ENCODE measurements around the gene NCR3LG1.

DNA sequence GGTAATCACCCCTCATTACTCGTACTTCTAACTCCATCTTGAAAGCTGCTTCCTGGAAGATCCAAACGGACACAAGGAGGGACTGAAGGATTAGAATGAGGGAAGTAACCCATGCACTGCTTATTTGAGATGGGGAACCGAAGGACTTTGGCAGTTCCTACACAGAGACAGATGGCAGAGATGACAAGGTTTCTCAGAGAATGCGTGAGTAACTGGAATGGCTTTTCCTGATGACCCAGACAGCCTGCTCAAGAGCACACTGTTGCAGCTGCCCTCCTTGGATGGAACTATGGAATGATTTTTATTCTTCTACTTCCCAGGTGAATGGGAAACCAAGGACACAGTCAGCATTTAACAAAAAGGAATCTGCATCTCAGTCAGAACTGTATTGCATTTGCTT is 29.6 kb downstream of the NCR3LG1 start:
- TF ChIP-seq NELFE (IDR thresholded peaks at IDR 0.05; ENCODE audit: insufficient read depth, insufficient read length) = no peak
- no peak for TF ChIP-seq CHD1 (IDR thresholded peaks at IDR 0.05; ENCODE audit: low read length)
- TF ChIP-seq, protein P1, sequence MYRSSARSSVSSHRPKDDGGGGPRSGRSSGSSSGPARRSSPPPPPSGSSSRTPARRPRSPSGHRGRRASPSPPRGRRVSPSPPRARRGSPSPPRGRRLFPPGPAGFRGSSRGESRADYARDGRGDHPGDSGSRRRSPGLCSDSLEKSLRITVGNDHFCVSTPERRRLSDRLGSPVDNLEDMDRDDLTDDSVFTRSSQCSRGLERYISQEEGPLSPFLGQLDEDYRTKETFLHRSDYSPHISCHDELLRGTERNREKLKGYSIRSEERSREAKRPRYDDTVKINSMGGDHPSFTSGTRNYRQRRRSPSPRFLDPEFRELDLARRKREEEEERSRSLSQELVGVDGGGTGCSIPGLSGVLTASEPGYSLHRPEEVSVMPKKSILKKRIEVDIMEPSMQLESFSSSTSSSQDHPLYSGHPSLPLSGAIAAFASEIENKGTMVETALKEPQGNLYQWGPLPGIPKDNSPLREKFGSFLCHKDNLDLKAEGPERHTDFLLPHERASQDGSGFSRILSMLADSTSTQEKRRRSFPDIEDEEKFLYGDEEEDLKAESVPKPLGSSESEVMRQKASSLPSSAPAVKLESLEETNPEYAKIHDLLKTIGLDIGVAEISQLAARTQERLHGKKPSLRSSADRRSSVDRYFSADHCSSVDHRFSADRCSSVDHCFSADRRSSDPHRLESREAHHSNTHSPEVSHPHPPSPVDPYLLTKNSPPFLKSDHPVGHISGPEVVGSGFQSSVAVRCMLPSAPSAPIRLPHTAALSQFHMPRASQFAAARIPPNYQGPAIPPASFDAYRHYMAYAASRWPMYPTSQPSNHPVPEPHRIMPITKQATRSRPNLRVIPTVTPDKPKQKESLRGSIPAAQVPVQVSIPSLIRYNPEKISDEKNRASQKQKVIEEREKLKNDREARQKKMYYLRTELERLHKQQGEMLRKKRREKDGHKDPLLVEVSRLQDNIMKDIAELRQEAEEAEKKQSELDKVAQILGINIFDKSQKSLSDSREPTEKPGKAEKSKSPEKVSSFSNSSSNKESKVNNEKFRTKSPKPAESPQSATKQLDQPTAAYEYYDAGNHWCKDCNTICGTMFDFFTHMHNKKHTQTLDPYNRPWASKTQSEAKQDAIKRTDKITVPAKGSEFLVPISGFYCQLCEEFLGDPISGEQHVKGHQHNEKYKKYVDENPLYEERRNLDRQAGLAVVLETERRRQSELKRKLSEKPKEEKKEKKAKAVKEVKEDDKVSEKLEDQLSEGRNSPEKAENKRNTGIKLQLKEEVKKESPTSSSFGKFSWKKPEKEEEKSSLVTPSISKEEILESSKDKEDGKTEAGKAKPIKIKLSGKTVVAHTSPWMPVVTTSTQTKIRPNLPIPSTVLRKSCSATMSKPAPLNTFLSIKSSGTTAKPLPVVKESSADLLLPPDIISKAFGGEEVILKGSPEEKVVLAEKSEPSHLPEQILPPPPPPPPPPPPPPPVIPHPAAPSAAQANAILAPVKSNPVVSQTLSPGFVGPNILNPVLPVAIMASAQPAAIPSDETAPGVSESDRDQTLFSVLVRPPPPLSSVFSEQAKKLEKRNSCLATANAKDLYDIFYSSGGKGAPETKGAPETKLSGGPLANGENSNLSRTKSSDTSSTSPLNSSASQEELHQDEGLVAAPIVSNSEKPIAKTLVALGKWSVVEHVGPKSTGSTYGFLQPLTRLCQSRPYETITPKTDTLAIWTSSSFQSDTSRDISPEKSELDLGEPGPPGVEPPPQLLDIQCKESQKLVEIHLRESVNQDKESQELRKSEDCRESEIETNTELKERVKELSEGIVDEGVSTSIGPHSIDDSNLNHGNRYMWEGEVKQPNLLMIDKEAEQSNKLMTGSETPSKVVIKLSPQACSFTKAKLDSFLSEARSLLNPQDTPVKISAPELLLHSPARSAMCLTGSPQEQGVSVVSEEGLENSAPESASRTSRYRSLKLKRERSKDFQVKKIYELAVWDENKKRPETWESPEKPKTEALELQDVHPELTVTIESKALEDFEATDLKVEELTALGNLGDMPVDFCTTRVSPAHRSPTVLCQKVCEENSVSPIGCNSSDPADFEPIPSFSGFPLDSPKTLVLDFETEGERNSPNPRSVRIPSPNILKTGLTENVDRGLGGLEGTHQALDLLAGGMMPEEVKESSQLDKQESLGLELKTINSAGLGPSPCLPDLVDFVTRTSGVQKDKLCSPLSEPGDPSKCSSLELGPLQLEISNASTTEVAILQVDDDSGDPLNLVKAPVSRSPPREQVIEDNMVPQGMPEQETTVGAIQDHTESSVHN (IDR thresholded peaks at IDR 0.05; ENCODE audit: borderline replicate concordance in 1 of 2, low read depth in 1 of 2) = no peak
- TF ChIP-seq, protein P2, sequence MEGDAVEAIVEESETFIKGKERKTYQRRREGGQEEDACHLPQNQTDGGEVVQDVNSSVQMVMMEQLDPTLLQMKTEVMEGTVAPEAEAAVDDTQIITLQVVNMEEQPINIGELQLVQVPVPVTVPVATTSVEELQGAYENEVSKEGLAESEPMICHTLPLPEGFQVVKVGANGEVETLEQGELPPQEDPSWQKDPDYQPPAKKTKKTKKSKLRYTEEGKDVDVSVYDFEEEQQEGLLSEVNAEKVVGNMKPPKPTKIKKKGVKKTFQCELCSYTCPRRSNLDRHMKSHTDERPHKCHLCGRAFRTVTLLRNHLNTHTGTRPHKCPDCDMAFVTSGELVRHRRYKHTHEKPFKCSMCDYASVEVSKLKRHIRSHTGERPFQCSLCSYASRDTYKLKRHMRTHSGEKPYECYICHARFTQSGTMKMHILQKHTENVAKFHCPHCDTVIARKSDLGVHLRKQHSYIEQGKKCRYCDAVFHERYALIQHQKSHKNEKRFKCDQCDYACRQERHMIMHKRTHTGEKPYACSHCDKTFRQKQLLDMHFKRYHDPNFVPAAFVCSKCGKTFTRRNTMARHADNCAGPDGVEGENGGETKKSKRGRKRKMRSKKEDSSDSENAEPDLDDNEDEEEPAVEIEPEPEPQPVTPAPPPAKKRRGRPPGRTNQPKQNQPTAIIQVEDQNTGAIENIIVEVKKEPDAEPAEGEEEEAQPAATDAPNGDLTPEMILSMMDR (IDR thresholded peaks at IDR 0.05 in 2 of 3, conservative IDR thresholded peaks at IDR 0.05 in 1 of 3; ENCODE audit: insufficient read depth in 2 of 3, low read depth in 1 of 3, low read length in 3 of 3) = no peak
- TF ChIP-seq, protein P3, sequence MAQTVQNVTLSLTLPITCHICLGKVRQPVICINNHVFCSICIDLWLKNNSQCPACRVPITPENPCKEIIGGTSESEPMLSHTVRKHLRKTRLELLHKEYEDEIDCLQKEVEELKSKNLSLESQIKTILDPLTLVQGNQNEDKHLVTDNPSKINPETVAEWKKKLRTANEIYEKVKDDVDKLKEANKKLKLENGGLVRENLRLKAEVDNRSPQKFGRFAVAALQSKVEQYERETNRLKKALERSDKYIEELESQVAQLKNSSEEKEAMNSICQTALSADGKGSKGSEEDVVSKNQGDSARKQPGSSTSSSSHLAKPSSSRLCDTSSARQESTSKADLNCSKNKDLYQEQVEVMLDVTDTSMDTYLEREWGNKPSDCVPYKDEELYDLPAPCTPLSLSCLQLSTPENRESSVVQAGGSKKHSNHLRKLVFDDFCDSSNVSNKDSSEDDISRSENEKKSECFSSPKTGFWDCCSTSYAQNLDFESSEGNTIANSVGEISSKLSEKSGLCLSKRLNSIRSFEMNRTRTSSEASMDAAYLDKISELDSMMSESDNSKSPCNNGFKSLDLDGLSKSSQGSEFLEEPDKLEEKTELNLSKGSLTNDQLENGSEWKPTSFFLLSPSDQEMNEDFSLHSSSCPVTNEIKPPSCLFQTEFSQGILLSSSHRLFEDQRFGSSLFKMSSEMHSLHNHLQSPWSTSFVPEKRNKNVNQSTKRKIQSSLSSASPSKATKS (CRISPR knock-in tag; IDR thresholded peaks at IDR 0.05) = no peak
- no peak for TF ChIP-seq ZNF143 (CRISPR knock-in tag; IDR thresholded peaks at IDR 0.05)
- TF ChIP-seq, protein P4, sequence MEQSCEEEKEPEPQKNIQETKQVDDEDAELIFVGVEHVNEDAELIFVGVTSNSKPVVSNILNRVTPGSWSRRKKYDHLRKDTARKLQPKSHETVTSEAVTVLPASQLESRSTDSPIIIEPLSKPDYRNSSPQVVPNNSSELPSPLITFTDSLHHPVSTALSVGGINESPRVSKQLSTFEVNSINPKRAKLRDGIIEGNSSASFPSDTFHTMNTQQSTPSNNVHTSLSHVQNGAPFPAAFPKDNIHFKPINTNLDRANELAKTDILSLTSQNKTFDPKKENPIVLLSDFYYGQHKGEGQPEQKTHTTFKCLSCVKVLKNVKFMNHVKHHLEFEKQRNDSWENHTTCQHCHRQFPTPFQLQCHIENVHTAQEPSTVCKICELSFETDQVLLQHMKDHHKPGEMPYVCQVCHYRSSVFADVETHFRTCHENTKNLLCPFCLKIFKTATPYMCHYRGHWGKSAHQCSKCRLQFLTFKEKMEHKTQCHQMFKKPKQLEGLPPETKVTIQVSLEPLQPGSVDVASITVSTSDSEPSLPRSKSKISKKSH (CRISPR knock-in tag; IDR thresholded peaks at IDR 0.05) = no peak
- no peak for TF ChIP-seq RHOXF2B (CRISPR knock-in tag; conservative IDR thresholded peaks at IDR 0.05)
- TF ChIP-seq ZNF445 (CRISPR knock-in tag; IDR thresholded peaks at IDR 0.05; ENCODE audit: low read depth) = no peak
- TF ChIP-seq, protein P5, sequence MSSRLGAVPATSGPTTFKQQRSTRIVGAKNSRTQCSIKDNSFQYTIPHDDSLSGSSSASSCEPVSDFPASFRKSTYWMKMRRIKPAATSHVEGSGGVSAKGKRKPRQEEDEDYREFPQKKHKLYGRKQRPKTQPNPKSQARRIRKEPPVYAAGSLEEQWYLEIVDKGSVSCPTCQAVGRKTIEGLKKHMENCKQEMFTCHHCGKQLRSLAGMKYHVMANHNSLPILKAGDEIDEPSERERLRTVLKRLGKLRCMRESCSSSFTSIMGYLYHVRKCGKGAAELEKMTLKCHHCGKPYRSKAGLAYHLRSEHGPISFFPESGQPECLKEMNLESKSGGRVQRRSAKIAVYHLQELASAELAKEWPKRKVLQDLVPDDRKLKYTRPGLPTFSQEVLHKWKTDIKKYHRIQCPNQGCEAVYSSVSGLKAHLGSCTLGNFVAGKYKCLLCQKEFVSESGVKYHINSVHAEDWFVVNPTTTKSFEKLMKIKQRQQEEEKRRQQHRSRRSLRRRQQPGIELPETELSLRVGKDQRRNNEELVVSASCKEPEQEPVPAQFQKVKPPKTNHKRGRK (tag; IDR thresholded peaks at IDR 0.05) = no peak
- no peak for TF ChIP-seq SOX6 (IDR thresholded peaks at IDR 0.05)
- no peak for TF ChIP-seq ZNF311 (CRISPR knock-in tag; IDR thresholded peaks at IDR 0.05)
- TF ChIP-seq ZNF146 (CRISPR knock-in tag; IDR thresholded peaks at IDR 0.05; ENCODE audit: unreplicated experiment) = no peak

All from K562 (cell line).